HG02884 (cell line): Measurements from ENCODE around the gene TGM3.

Experiments used
- ATAC-seq: cut with Tn5 transposase; IDR thresholded peaks from one replicate; pipeline ENCODE4 v1.9.1; 2021; ENCODE audit warnings: mild to moderate bottlenecking, moderate library complexity; ENCODE audit not compliant: unreplicated experiment

TGM3 gene

GRCh38 chr20:2374346-2375125 is 78.7 kb downstream of the TGM3 start:
- no peak for ATAC-seq

DNA sequence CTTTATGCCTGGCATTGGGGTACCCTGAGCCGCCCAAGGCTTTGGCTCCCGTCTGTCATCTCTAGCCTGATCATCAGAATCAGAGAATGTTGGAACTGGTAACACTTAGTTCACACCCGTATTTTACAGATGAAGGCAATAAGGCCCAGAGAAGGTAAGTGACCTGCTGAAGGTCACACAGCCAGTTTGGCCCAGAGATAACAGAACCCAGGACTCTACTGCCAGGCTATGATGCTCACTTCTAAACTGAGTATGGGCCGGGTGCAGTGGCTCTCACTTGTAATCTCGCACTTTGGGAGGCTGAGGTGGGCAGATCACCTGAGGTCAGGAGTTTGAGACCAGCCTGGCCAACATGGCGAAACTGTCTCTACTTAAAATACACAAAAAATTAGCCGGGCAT is 83.1 kb downstream of the TGM3 start:
- no peak for ATAC-seq

GRCh38 chr20:2379511-2380229 is 83.9 kb downstream of the TGM3 start:
- ATAC-seq = no peak

GRCh38 chr20:2380601-2381000 is 84.8 kb downstream of the TGM3 start, which contains the start of gene TGM6:
TSS of gene TGM6 (plus strand) at chr20:2380901. CDS start at chr20:2380969, 68 bp downstream.
- ATAC-seq = no peak

DNA sequence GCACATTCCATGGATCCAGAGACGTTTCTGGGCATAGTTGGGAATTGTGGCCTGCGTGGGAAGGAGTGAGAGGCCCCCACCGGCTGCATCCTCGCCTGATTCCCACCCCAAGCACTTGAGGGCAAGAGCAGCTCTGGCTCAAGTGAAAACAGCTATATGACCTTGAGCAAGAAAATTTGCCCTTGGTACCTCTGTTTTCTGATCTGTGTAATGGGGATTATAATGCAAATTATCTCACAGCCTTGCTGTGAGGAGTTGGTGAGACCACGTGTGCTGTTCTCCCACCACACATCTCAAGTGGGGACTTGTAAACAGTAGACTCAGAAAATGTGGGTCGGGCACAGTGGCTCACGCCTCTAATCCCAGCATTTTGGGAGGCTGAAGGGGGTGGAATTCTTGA is 85.5 kb downstream of the TGM3 start:
- no peak for ATAC-seq

- ATAC-seq = no peak
Observed at GRCh38 chr20:2382833-2383232, 87.0 kb downstream of the TGM3 start.

DNA sequence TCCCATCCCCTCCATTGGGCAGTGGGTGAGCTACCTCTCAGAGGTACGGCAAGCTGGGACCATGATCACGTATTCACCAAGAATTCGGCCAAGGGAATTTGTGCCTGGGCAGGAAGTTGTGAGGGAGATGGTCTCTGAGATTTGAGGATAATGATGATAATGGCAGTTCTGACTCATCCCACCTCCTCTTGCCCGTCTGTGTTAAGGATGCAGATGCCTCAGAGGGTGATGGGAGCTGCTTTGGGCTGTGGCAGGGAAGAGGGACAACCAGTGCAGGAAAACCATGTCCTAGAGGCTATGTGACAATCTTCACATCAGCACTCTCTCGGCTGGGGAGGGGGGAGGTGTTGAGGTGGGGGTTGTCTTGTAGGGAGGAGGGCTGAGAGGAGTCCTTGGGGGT is 89.2 kb downstream of the TGM3 start:
- ATAC-seq = no peak

GRCh38 chr20:2385496-2385895 is 89.7 kb downstream of the TGM3 start:
- ATAC-seq = no peak

GRCh38 chr20:2386516-2387179 is 90.8 kb downstream of the TGM3 start:
- ATAC-seq = no peak

GRCh38 chr20:2387180-2387577 is 91.4 kb downstream of the TGM3 start:
- no peak for ATAC-seq

- ATAC-seq = no peak
Observed at GRCh38 chr20:2387580-2387979, 91.8 kb downstream of the TGM3 start.
